ENCODE results near the gene DNMT3A. TPM values are rescaled to one million over a fixed set of nuclear protein-coding genes. Genes with fewer than 3 reads are reported as not detected.

DNMT3A gene
- total RNA-seq, 1 experiment from 2014 or later, result 12.2 TPM

DNA sequence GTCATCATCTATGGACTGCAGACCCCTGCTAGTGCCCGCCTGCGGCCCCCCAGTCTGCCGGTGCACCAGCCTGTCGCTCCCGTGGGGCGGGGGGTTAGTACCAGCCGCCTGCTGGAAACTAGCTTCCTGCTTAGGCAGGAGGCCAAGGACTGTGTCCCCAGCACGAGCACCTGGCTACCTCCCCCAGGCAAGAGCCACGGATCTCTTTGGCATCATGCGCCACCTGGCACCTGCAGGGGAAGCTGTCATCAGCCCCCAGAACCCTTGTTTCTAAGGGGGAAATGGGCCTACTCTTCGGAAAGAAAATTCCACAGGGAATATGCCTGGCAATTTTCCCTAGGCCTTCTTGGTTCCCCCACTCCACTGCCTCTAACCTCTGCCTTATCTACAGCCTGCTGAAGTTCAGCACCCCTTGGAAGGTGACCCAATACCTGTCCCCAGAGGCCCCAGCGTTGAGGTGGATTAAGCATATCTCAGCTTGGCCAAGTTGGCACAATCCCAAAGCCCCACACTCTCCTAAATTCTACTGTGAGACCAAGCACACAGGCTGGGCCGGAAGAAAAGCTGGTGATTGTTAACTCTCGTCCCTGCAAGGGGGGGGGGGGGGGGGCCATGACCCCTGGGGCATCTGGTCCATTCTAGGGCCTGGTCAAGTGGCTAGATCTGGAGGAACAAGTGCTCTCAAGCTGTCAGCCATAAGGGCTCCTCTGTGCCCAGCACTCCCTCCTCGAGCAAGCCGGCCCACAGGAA lies 111.4 kb downstream of the DNMT3A start:
- CTCF ChIA-PET, result interaction anchor here (0.6 kb wide), 1 partner anchor 13 kb away, joined by 8 read pairs; no protein-coding TSS in a partner anchor
- Histone ChIP-seq H4K20me1 (ENCODE audit: low read length) (no peaks in the 10 kb centered on the region), H3K4me1 (ENCODE audit: insufficient read depth, low read length) (peaks cover 4% of the 10 kb centered on the region; the same call in 1 of the 2 replicates), H3K79me2 (ENCODE audit: low read length) (no peaks in the 10 kb centered on the region), H3K9me2 (replicated peaks; ENCODE audit: low read length) (no peaks in the 10 kb centered on the region), H3K4me3 (ENCODE audit: low read length) (no peak overlapping the region), H3K36me3 (ENCODE audit: low read depth, low read length) (peaks cover 4% of the 10 kb centered on the region; the same call in 1 of the 2 replicates), H3K9ac (ENCODE audit: low read length) (no peak overlapping the region), H3K27ac (ENCODE audit: low read length) (no peak overlapping the region), H3K27me3 (ENCODE audit: low read length) (no peaks in the 10 kb centered on the region), H3K9me3 (ENCODE audit: low read length) (no peaks in the 10 kb centered on the region), H2AFZ (ENCODE audit: low read length) (no peak overlapping the region), H3K4me2 (ENCODE audit: low read length) (no peak overlapping the region), H3F3A (ENCODE audit: low read length, unreplicated experiment) (no peaks in the 10 kb centered on the region)
- ATAC-seq (no peak), DNase-seq (no peak)
- intact Hi-C loops (cut with micrococcal nuclease), result no loop called here
- BruUV-seq (replicated peaks), result no TSS peak
- POLR2A ChIA-PET (ENCODE audit: unreplicated experiment), result no interaction called here
- TF ChIP-seq CTCF (conservative IDR thresholded peaks at IDR 0.05; ENCODE audit: low read depth, low read length), result no peak
- no peak for TF ChIP-seq EZH2 (IDR thresholded peaks at IDR 0.05; ENCODE audit: low read length, unreplicated experiment)
- TF ChIP-seq EZH2phosphoT487 (IDR thresholded peaks at IDR 0.05; ENCODE audit: borderline replicate concordance, low read length), result no peak

DNA sequence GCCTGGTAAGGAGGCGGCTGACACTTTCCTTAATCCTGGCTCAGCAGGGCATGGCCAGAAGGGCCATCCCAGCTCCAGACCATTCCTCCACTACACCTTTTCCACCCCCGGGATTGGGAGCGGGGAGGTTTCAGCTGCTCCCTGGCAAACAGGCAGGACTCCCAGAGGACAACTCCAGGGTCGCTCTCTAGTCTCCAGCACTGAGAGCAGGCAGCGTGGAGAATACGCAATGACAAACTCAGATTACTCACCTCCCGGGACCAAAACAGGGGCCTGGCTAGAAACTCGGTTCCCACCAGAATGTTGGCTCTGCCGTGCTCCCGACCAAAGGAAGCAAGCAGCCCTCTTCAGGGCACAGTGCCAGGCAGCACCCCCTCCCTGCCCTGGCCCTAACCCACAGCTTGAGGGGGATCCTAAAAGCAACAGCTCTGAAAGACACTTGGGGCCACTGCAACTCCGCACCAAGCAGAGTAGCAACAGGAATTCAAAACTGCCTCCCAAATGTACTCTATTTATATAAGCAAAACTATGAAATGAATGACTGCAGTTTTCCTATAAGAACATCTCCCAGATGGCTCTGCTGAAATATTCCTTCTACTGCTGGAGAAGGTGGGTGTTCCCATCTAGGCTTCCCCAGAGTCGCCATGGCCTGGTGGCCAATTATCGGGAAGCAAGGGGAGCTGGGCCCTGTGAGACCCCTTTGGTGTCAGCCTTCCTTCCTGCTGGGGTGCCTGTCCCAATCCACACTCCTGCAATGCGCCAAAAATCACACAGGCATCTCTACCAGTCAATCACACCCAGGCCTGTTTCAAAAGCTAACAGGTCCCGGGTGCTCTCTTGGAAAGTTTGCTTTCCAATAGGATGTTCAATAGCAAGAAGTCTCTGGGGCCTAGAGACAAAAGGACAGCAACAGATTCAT lies 112.2 kb downstream of the DNMT3A start:
- DNase-seq, result no peak
- BruUV-seq (replicated peaks), result no TSS peak
- no peak for ATAC-seq
- Histone ChIP-seq H3K4me1 (ENCODE audit: insufficient read depth, low read length) (peaks cover 4% of the 10 kb centered on the region; the same call in 1 of the 2 replicates), H3K79me2 (ENCODE audit: low read length) (no peaks in the 10 kb centered on the region), H3K9ac (ENCODE audit: low read length) (no peak overlapping the region), H3F3A (ENCODE audit: low read length, unreplicated experiment) (no peaks in the 10 kb centered on the region), H3K9me2 (replicated peaks; ENCODE audit: low read length) (no peaks in the 10 kb centered on the region), H2AFZ (ENCODE audit: low read length) (no peak overlapping the region), H4K20me1 (ENCODE audit: low read length) (no peaks in the 10 kb centered on the region), H3K9me3 (ENCODE audit: low read length) (no peaks in the 10 kb centered on the region), H3K4me2 (ENCODE audit: low read length) (no peak overlapping the region), H3K27me3 (ENCODE audit: low read length) (no peaks in the 10 kb centered on the region), H3K36me3 (ENCODE audit: low read depth, low read length) (peaks cover 4% of the 10 kb centered on the region; the same call in 1 of the 2 replicates), H3K27ac (ENCODE audit: low read length) (no peak overlapping the region), H3K4me3 (ENCODE audit: low read length) (no peak overlapping the region)
- POLR2A ChIA-PET (ENCODE audit: unreplicated experiment), result no interaction called here
- intact Hi-C loops (cut with micrococcal nuclease), result no loop called here
- CTCF ChIA-PET, result interaction anchor here (0.6 to 0.9 kb wide), 2 partner anchors 12 to 28 kb away, joined by 6 to 8 read pairs; no protein-coding TSS in a partner anchor
- TF ChIP-seq CTCF (conservative IDR thresholded peaks at IDR 0.05; ENCODE audit: low read depth, low read length), result no peak
- TF ChIP-seq EZH2 (IDR thresholded peaks at IDR 0.05; ENCODE audit: low read length, unreplicated experiment), result no peak
- no peak for TF ChIP-seq EZH2phosphoT487 (IDR thresholded peaks at IDR 0.05; ENCODE audit: borderline replicate concordance, low read length)

Measured in PC-3 (cell line).